SK-N-SH (cell line): ENCODE results near the gene YKT6. TPM values are rescaled to one million over a fixed set of nuclear protein-coding genes. Genes with fewer than 3 reads are reported as not detected.

ENCODE experiments used
- CTCF ChIA-PET: fragments of 300-600, 350-600 bp; formaldehyde crosslinking; extraction: SDS; loops from one replicate; lab custom pipeline; 2021; lab: Yijun Ruan, JAX
- POLR2A ChIA-PET: fragments of 350-600 bp; sonication (Branson Sonifier 250); formaldehyde crosslinking; extraction: SDS; loops from one replicate; lab custom pipeline; 2020; ENCODE audit warnings: antibody characterized with exemption, inconsistent platforms; lab: Yijun Ruan, JAX
- DNase-seq: peaks from one replicate; pipeline ENCODE4 v3.0.0; 2012
- H2AFZ ChIP-seq: fragments of 200-600 bp; sonication (generic); 2 replicates; pipeline ENCODE4 v1.8.1; 2016; ENCODE audit warnings: antibody characterized with exemption, mild to moderate bottlenecking, low read depth
- H3F3A ChIP-seq: fragments of 200-600 bp; sonication (generic); replicated peaks from 2 replicates; pipeline ENCODE3; 2016; ENCODE audit warnings: antibody characterized with exemption, mild to moderate bottlenecking; ENCODE audit not compliant: insufficient read depth
- H3K27ac ChIP-seq, 2 experiments: fragments of 200-500 bp in 1 of 2; fragments of 200-600 bp in 1 of 2; sonication (Bioruptor generic) in 1 of 2; sonication (generic), shearing (Covaris generic) in 1 of 2; 2 replicates each; pipeline versions ENCODE4 v1.5.1 to v1.6.1; 2014 to 2016; ENCODE audit warnings: low read depth in 2 of 2, inconsistent platforms in 1 of 2, low read length in 1 of 2, mild to moderate bottlenecking in 1 of 2, mixed read lengths in 1 of 2
- H3K27me3 ChIP-seq: fragments of 200-600 bp; sonication (generic), shearing (Covaris generic); 2 replicates; pipeline ENCODE4 v1.6.1; 2016; ENCODE audit warnings: mixed run types; ENCODE audit not compliant: insufficient read depth
- H3K36me3 ChIP-seq, 2 experiments: fragments of 200-500 bp in 1 of 2; fragments of 200-600 bp in 1 of 2; sonication (Bioruptor generic) in 1 of 2; sonication (generic) in 1 of 2; replicated peaks in 1 of 2; 2 replicates each; pipeline versions ENCODE3 to v1.5.1; 2014 to 2016; ENCODE audit warnings: low read length in 1 of 2, mild to moderate bottlenecking in 1 of 2; ENCODE audit not compliant: insufficient read depth in 2 of 2, control insufficient read depth in 1 of 2
- H3K4me1 ChIP-seq, 2 experiments: fragments of 200-500 bp in 1 of 2; fragments of 200-600 bp in 1 of 2; sonication (Bioruptor generic) in 1 of 2; sonication (generic), shearing (Covaris generic) in 1 of 2; 2 replicates each; pipeline versions ENCODE4 v1.5.1 to v1.6.1; 2014 to 2016; ENCODE audit warnings: low read depth in 1 of 2, low read length in 1 of 2, mixed run types in 1 of 2; ENCODE audit not compliant: insufficient read depth in 2 of 2, control insufficient read depth in 1 of 2
- H3K4me2 ChIP-seq: fragments of 200-600 bp; sonication (generic), shearing (Covaris generic); 2 replicates; pipeline ENCODE4 v1.6.1; 2017; ENCODE audit warnings: mixed run types
- H3K4me3 ChIP-seq, 2 experiments: fragments of 200-500 bp in 1 of 2; fragments of 200-600 bp in 1 of 2; sonication (Bioruptor generic) in 1 of 2; sonication (generic), shearing (Covaris generic) in 1 of 2; 2 replicates each; pipeline versions ENCODE4 v1.5.1 to v1.8.1; 2014 to 2016; ENCODE audit warnings: low read depth in 2 of 2, inconsistent platforms in 1 of 2, low read length in 1 of 2, mild to moderate bottlenecking in 1 of 2, mixed read lengths in 1 of 2, moderate library complexity in 1 of 2
- H3K79me2 ChIP-seq: fragments of 200-600 bp; sonication (generic); 2 replicates; pipeline ENCODE4 v1.8.1; 2017; ENCODE audit warnings: mild to moderate bottlenecking; ENCODE audit not compliant: insufficient read depth
- H3K9ac ChIP-seq: fragments of 200-600 bp; sonication (generic); 2 replicates; pipeline ENCODE4 v1.6.1; 2017; ENCODE audit warnings: mixed run types
- H3K9me2 ChIP-seq: fragments of 200-600 bp; sonication (generic); 2 replicates; pipeline ENCODE4 v1.6.1; 2017; ENCODE audit warnings: mixed run types
- H3K9me3 ChIP-seq: fragments of 200-600 bp; sonication (generic); 2 replicates; pipeline ENCODE4 v1.6.1; 2017; ENCODE audit warnings: mixed run types, mild to moderate bottlenecking, moderate library complexity
- H4K20me1 ChIP-seq: fragments of 200-600 bp; sonication (generic); 2 replicates; pipeline ENCODE4 v1.6.1; 2017; ENCODE audit warnings: mild to moderate bottlenecking, mixed run types; ENCODE audit not compliant: insufficient read depth
- EP300 ChIP-seq, 2 experiments: IDR thresholded peaks; 2 replicates each; pipeline versions ENCODE4 v1.4.0 to v1.6.1; 2012; ENCODE audit warnings: borderline replicate concordance in 1 of 2, low read depth in 1 of 2, low read length in 1 of 2
- FOXM1 ChIP-seq: IDR thresholded peaks from 2 replicates; pipeline ENCODE4 v1.4.0; 2012; ENCODE audit warnings: low read depth, mild to moderate bottlenecking
- GABPA ChIP-seq: IDR thresholded peaks from 2 replicates; pipeline ENCODE4 v1.4.0; 2012; ENCODE audit warnings: low read depth, mild to moderate bottlenecking
- JUND ChIP-seq: IDR thresholded peaks from 2 replicates; pipeline ENCODE4 v1.4.0; 2012
- NFIC ChIP-seq: IDR thresholded peaks from 2 replicates; pipeline ENCODE4 v1.4.0; 2012; ENCODE audit warnings: borderline replicate concordance
- POLR2AphosphoS5 ChIP-seq: IDR thresholded peaks from 2 replicates; pipeline ENCODE4 v1.6.1; 2012; ENCODE audit warnings: low read depth, low read length
- SIN3A ChIP-seq: IDR thresholded peaks from 2 replicates; pipeline ENCODE4 v1.6.1; 2012; ENCODE audit warnings: low read depth, mild to moderate bottlenecking, low read length, moderate library complexity, borderline replicate concordance
- TCF12 ChIP-seq: IDR thresholded peaks from 2 replicates; pipeline ENCODE4 v1.4.0; 2012
- TEAD4 ChIP-seq: IDR thresholded peaks from 2 replicates; pipeline ENCODE4 v1.4.0; 2012; ENCODE audit warnings: mild to moderate bottlenecking, borderline replicate concordance; ENCODE audit not compliant: insufficient read depth
- WGBS: methylation state at CpG from one replicate; pipeline ENCODE4 v1.1.6; 2017; ENCODE audit warnings: low lambda C conversion rate; 5-methylcytosine and 5-hydroxymethylcytosine counted together
- polyA plus RNA-seq, 3 experiments: library from polyadenylated mRNA; depleted of rRNA; stranded (reverse); fragments of >200 nt; gene quantifications; 2 replicates each; pipeline ENCODE4 v1.2.3, GENCODE V29; 2012
- TF ChIP-seq, protein P1 (sequence below): fragments of 200-600 bp; sonication (generic); IDR thresholded peaks from 2 replicates; pipeline ENCODE4 v1.6.1; 2017; ENCODE audit warnings: antibody characterized with exemption, mild to moderate bottlenecking, moderate library complexity
- TF ChIP-seq, protein P2 (sequence below): IDR thresholded peaks from 2 replicates; pipeline ENCODE4 v1.4.0; 2012; ENCODE audit warnings: low read depth
- TF ChIP-seq, protein P3 (sequence below): IDR thresholded peaks from 2 replicates; pipeline ENCODE4 v1.6.1; 2012; ENCODE audit warnings: mild to moderate bottlenecking, low read depth, low read length, moderate library complexity
- TF ChIP-seq, protein P4 (sequence below): fragments of 150-350 bp; IDR thresholded peaks from 2 replicates; pipeline ENCODE4 v1.6.1; 2017; ENCODE audit warnings: antibody characterized with exemption, low read length, low read depth, borderline replicate concordance
- TF ChIP-seq, protein P5 (sequence below): IDR thresholded peaks from 2 replicates; pipeline ENCODE4 v1.4.0; 2012; ENCODE audit warnings: low read depth, borderline replicate concordance
- TF ChIP-seq, protein P6 (sequence below): fragments of 150-350 bp; IDR thresholded peaks from 2 replicates; pipeline ENCODE4 v1.6.1; 2016; ENCODE audit warnings: mild to moderate bottlenecking, low read depth, low read length

The YKT6 gene
- polyA plus RNA-seq, 1 of the 3 experiments (the other 2 are of a cell fraction): 170 TPM

DNA sequence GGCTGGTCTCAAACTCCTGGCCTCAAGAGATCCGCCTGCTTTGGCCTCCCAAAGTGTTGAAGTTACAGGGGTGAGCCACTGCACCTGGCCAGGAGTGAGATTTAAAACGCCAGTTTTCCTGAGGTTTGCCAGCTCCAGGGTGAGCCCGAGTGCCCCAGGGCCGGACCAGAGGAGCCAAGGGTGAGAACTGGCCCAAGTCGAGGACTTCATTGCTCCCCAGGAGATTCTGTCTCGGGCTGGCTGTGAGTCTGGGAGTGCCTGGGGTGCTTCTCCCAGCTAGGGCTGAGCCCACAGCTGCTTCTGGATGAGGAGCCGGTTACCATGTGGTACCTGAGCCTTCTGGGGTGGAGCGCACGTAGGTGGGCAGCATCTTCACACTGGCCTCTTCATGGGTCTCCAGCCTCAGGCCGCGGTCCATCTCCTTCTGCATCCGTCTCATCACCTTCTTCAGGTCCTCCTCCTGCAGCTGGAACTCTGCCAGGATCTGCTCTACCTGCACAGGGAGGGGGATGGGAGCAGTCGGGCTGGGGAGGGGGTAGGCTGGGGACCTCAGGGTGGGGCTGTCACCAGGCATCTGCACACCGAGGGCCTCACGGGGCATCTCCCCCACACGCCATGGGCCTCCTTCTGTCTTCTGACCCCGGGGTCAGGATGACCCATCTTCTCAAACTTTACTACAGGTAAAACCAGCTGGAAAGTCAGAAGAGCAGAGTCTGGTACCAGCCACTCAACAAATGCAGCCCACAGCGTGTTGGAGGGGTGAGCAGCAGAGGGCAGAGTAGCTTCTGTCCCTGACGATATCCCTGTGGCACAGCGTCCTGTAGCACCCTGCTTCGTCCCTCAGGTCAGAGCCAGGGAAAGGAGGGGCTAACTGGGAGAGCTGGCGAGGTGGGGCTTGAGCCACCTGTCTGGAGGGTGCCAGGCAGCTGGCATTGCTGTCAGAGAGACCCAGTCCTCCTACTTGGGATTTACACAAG is 47.5 kb upstream of the YKT6 start:
- no peak overlapping the region for H3K4me2 ChIP-seq
- no peak overlapping the region for H2AFZ ChIP-seq
- no peaks in the 10 kb centered on the region for H3K79me2 ChIP-seq
- DNase-seq: no peak
- ChIA-PET POLR2A (no interaction called here), CTCF (interaction anchor here (0.6 to 2.0 kb wide), 5 partner anchors 12 to 412 kb away, joined by 3 to 8 read pairs (median 4); partner anchors contain the start of gene POLD2)
- WGBS: 78% methylated on average over 19 of the region's 22 CpGs
- no peaks in the 10 kb centered on the region for H3K27me3 ChIP-seq
- no peaks in the 10 kb centered on the region for H3K36me3 ChIP-seq
- no peaks in the 10 kb centered on the region for H3F3A ChIP-seq
- H3K4me3 ChIP-seq: no peak overlapping the region
- no peaks in the 10 kb centered on the region for H4K20me1 ChIP-seq
- TF ChIP-seq, protein P1, sequence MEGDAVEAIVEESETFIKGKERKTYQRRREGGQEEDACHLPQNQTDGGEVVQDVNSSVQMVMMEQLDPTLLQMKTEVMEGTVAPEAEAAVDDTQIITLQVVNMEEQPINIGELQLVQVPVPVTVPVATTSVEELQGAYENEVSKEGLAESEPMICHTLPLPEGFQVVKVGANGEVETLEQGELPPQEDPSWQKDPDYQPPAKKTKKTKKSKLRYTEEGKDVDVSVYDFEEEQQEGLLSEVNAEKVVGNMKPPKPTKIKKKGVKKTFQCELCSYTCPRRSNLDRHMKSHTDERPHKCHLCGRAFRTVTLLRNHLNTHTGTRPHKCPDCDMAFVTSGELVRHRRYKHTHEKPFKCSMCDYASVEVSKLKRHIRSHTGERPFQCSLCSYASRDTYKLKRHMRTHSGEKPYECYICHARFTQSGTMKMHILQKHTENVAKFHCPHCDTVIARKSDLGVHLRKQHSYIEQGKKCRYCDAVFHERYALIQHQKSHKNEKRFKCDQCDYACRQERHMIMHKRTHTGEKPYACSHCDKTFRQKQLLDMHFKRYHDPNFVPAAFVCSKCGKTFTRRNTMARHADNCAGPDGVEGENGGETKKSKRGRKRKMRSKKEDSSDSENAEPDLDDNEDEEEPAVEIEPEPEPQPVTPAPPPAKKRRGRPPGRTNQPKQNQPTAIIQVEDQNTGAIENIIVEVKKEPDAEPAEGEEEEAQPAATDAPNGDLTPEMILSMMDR: no peak
- no peak for TF ChIP-seq EP300 (IDR thresholded peaks at IDR 0.05; ENCODE audit: borderline replicate concordance in 1 of 2, low read depth in 1 of 2, low read length in 1 of 2)
- no peak for TF ChIP-seq FOXM1
- no peak for TF ChIP-seq JUND
- TF ChIP-seq NFIC: no peak
- TF ChIP-seq GABPA: no peak
- TF ChIP-seq POLR2AphosphoS5: no peak
- H3K27ac ChIP-seq: no peak overlapping the region
- H3K9ac ChIP-seq: no peak overlapping the region
- H3K9me2 ChIP-seq: no peaks in the 10 kb centered on the region
- H3K9me3 ChIP-seq: no peaks in the 10 kb centered on the region
- H3K4me1 ChIP-seq: peaks cover 0 to 21% of the 10 kb centered on the region in 2 experiments; a peak in 1 of 4 replicates

DNA sequence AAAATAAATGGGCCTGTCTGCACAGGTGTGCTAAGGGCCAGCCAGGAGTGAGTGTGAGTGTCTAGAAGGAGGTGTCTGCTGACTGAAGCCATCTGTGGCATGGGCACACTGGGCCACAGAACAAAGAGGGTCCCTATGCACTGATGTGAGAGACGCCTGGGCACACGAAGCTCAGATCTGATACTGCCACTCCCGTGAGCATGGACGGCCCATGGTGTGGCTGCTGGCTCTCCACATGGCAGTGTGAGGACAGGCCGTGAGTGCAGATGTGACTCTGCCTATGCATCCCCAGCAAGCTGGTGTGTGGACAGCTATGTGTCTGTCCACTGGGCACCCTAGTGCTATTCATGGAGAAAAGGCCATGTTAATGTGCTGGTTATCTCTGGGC is 46.8 kb upstream of the YKT6 start:
- no peak overlapping the region for H3K27ac ChIP-seq
- H3K36me3 ChIP-seq: no peaks in the 10 kb centered on the region
- no peaks in the 10 kb centered on the region for H3K79me2 ChIP-seq
- POLR2A ChIA-PET: no interaction called here
- H3F3A ChIP-seq: no peaks in the 10 kb centered on the region
- H3K9me2 ChIP-seq: no peaks in the 10 kb centered on the region
- no peak overlapping the region for H3K4me2 ChIP-seq
- no peaks in the 10 kb centered on the region for H3K9me3 ChIP-seq
- no peak overlapping the region for H3K9ac ChIP-seq
- CTCF ChIA-PET: interaction anchor here (0.6 to 2.0 kb wide), 5 partner anchors 11 to 411 kb away, joined by 3 to 8 read pairs (median 4); partner anchors contain the start of gene POLD2
- no peak overlapping the region for H2AFZ ChIP-seq
- peaks cover 0 to 28% of the 10 kb centered on the region in 2 experiments; a peak in 1 of 4 replicates for H3K4me1 ChIP-seq
- no peaks in the 10 kb centered on the region for H3K27me3 ChIP-seq
- 84% methylated on average over 5 of the region's 5 CpGs for WGBS
- no peaks in the 10 kb centered on the region for H4K20me1 ChIP-seq
- DNase-seq: no peak
- no peak overlapping the region for H3K4me3 ChIP-seq
- TF ChIP-seq, protein P2, sequence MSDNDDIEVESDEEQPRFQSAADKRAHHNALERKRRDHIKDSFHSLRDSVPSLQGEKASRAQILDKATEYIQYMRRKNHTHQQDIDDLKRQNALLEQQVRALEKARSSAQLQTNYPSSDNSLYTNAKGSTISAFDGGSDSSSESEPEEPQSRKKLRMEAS: no peak
- TF ChIP-seq GABPA (no peak), SIN3A (no peak), TCF12 (no peak), TEAD4 (no peak)
- TF ChIP-seq, protein P3, sequence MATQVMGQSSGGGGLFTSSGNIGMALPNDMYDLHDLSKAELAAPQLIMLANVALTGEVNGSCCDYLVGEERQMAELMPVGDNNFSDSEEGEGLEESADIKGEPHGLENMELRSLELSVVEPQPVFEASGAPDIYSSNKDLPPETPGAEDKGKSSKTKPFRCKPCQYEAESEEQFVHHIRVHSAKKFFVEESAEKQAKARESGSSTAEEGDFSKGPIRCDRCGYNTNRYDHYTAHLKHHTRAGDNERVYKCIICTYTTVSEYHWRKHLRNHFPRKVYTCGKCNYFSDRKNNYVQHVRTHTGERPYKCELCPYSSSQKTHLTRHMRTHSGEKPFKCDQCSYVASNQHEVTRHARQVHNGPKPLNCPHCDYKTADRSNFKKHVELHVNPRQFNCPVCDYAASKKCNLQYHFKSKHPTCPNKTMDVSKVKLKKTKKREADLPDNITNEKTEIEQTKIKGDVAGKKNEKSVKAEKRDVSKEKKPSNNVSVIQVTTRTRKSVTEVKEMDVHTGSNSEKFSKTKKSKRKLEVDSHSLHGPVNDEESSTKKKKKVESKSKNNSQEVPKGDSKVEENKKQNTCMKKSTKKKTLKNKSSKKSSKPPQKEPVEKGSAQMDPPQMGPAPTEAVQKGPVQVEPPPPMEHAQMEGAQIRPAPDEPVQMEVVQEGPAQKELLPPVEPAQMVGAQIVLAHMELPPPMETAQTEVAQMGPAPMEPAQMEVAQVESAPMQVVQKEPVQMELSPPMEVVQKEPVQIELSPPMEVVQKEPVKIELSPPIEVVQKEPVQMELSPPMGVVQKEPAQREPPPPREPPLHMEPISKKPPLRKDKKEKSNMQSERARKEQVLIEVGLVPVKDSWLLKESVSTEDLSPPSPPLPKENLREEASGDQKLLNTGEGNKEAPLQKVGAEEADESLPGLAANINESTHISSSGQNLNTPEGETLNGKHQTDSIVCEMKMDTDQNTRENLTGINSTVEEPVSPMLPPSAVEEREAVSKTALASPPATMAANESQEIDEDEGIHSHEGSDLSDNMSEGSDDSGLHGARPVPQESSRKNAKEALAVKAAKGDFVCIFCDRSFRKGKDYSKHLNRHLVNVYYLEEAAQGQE: no peak
- TF ChIP-seq, protein P4, sequence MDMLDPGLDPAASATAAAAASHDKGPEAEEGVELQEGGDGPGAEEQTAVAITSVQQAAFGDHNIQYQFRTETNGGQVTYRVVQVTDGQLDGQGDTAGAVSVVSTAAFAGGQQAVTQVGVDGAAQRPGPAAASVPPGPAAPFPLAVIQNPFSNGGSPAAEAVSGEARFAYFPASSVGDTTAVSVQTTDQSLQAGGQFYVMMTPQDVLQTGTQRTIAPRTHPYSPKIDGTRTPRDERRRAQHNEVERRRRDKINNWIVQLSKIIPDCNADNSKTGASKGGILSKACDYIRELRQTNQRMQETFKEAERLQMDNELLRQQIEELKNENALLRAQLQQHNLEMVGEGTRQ: no peak
- TF ChIP-seq, protein P5, sequence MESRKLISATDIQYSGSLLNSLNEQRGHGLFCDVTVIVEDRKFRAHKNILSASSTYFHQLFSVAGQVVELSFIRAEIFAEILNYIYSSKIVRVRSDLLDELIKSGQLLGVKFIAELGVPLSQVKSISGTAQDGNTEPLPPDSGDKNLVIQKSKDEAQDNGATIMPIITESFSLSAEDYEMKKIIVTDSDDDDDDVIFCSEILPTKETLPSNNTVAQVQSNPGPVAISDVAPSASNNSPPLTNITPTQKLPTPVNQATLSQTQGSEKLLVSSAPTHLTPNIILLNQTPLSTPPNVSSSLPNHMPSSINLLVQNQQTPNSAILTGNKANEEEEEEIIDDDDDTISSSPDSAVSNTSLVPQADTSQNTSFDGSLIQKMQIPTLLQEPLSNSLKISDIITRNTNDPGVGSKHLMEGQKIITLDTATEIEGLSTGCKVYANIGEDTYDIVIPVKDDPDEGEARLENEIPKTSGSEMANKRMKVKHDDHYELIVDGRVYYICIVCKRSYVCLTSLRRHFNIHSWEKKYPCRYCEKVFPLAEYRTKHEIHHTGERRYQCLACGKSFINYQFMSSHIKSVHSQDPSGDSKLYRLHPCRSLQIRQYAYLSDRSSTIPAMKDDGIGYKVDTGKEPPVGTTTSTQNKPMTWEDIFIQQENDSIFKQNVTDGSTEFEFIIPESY: no peak
- TF ChIP-seq, protein P6, sequence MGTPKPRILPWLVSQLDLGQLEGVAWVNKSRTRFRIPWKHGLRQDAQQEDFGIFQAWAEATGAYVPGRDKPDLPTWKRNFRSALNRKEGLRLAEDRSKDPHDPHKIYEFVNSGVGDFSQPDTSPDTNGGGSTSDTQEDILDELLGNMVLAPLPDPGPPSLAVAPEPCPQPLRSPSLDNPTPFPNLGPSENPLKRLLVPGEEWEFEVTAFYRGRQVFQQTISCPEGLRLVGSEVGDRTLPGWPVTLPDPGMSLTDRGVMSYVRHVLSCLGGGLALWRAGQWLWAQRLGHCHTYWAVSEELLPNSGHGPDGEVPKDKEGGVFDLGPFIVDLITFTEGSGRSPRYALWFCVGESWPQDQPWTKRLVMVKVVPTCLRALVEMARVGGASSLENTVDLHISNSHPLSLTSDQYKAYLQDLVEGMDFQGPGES: no peak
